DND-41 (cell line): ENCODE results near the gene SLC43A1.

Experiments
- ATAC-seq: fragments of 200-7000 bp; cut with Tn5 transposase; 3 replicates; pipeline ENCODE4 v1.9.1; 2021; ENCODE audit warnings: low read depth; ENCODE audit not compliant: insufficient read depth
- DNase-seq: peaks from one replicate; pipeline ENCODE4 v3.0.0-alpha.2; 2020
- H2AFZ ChIP-seq: 2 replicates; pipeline ENCODE4 v1.6.0; 2012; ENCODE audit warnings: low read depth, low read length
- H3K27ac ChIP-seq: 2 replicates; pipeline ENCODE4 v1.5.1; 2012; ENCODE audit warnings: low read length, inconsistent platforms
- H3K27me3 ChIP-seq: fragments of 200-600 bp; sonication (generic); 2 replicates; pipeline ENCODE4 v1.6.0; 2012; ENCODE audit warnings: low read length, mild to moderate bottlenecking, inconsistent platforms; ENCODE audit not compliant: insufficient read depth, poor library complexity
- H3K36me3 ChIP-seq: 2 replicates; pipeline ENCODE4 v1.5.1; 2012; ENCODE audit warnings: low read length, inconsistent platforms; ENCODE audit not compliant: insufficient read depth
- H3K4me1 ChIP-seq: 2 replicates; pipeline ENCODE4 v1.5.1; 2012; ENCODE audit warnings: mild to moderate bottlenecking, low read length; ENCODE audit not compliant: insufficient read depth
- H3K4me2 ChIP-seq: 2 replicates; pipeline ENCODE4 v1.6.0; 2012; ENCODE audit warnings: mild to moderate bottlenecking, moderate library complexity, low read length, inconsistent platforms; ENCODE audit not compliant: insufficient read depth
- H3K4me3 ChIP-seq, 2 experiments: fragments of 200-600 bp in 1 of 2; shearing (Covaris generic) in 1 of 2; 2 replicates each; pipeline ENCODE4 v1.5.1; 2012 to 2016; ENCODE audit warnings: inconsistent platforms in 2 of 2, low read length in 2 of 2, mild to moderate bottlenecking in 2 of 2, low read depth in 1 of 2, moderate library complexity in 1 of 2
- H3K79me2 ChIP-seq: 2 replicates; pipeline ENCODE4 v1.6.0; 2012; ENCODE audit warnings: low read length, inconsistent platforms; ENCODE audit not compliant: insufficient read depth
- H3K9ac ChIP-seq: 2 replicates; pipeline ENCODE4 v1.6.0; 2012; ENCODE audit warnings: low read depth, mild to moderate bottlenecking, inconsistent platforms, low read length, moderate library complexity
- H3K9me3 ChIP-seq: 2 replicates; pipeline ENCODE4 v1.5.1; 2012; ENCODE audit warnings: low read length, moderate library complexity, mild to moderate bottlenecking, inconsistent platforms; ENCODE audit not compliant: insufficient read depth, severe bottlenecking
- H4K20me1 ChIP-seq: 2 replicates; pipeline ENCODE4 v1.6.0; 2012; ENCODE audit warnings: low read length; ENCODE audit not compliant: insufficient read depth
- EZH2 ChIP-seq: IDR thresholded peaks from 3 replicates; pipeline ENCODE4 v1.6.1; 2012; ENCODE audit warnings: borderline replicate concordance, low read depth, mild to moderate bottlenecking, moderate library complexity, low read length, inconsistent platforms; ENCODE audit not compliant: severe bottlenecking
- TF ChIP-seq, protein P1 (sequence below): IDR thresholded peaks from 2 replicates; pipeline ENCODE4 v1.5.1; 2012; ENCODE audit warnings: borderline replicate concordance, low read length, moderate library complexity, mild to moderate bottlenecking; ENCODE audit not compliant: poor library complexity, severe bottlenecking; ENCODE audit errors: extremely low read depth

SLC43A1 gene

GRCh38 chr11:57496109-57496820, 19.2 kb downstream of the SLC43A1 start:
- no peak overlapping the region for H3K4me2 ChIP-seq
- ATAC-seq (no peak), DNase-seq (no peak)
- H3K4me3 ChIP-seq = no peak overlapping the region
- no peaks in the 10 kb centered on the region for H3K27me3 ChIP-seq
- peaks cover 8% of the 10 kb centered on the region; the same call in 1 of the 2 replicates for H3K36me3 ChIP-seq
- no peak overlapping the region for H2AFZ ChIP-seq
- no peaks in the 10 kb centered on the region for H3K9me3 ChIP-seq
- no peaks in the 10 kb centered on the region for H4K20me1 ChIP-seq
- H3K27ac ChIP-seq = no peak overlapping the region
- peaks cover 8% of the 10 kb centered on the region for H3K4me1 ChIP-seq
- TF ChIP-seq EZH2 = no peak
- TF ChIP-seq, protein P1, sequence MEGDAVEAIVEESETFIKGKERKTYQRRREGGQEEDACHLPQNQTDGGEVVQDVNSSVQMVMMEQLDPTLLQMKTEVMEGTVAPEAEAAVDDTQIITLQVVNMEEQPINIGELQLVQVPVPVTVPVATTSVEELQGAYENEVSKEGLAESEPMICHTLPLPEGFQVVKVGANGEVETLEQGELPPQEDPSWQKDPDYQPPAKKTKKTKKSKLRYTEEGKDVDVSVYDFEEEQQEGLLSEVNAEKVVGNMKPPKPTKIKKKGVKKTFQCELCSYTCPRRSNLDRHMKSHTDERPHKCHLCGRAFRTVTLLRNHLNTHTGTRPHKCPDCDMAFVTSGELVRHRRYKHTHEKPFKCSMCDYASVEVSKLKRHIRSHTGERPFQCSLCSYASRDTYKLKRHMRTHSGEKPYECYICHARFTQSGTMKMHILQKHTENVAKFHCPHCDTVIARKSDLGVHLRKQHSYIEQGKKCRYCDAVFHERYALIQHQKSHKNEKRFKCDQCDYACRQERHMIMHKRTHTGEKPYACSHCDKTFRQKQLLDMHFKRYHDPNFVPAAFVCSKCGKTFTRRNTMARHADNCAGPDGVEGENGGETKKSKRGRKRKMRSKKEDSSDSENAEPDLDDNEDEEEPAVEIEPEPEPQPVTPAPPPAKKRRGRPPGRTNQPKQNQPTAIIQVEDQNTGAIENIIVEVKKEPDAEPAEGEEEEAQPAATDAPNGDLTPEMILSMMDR = no peak
- H3K79me2 ChIP-seq = no peaks in the 10 kb centered on the region
- no peak overlapping the region for H3K9ac ChIP-seq

DNA sequence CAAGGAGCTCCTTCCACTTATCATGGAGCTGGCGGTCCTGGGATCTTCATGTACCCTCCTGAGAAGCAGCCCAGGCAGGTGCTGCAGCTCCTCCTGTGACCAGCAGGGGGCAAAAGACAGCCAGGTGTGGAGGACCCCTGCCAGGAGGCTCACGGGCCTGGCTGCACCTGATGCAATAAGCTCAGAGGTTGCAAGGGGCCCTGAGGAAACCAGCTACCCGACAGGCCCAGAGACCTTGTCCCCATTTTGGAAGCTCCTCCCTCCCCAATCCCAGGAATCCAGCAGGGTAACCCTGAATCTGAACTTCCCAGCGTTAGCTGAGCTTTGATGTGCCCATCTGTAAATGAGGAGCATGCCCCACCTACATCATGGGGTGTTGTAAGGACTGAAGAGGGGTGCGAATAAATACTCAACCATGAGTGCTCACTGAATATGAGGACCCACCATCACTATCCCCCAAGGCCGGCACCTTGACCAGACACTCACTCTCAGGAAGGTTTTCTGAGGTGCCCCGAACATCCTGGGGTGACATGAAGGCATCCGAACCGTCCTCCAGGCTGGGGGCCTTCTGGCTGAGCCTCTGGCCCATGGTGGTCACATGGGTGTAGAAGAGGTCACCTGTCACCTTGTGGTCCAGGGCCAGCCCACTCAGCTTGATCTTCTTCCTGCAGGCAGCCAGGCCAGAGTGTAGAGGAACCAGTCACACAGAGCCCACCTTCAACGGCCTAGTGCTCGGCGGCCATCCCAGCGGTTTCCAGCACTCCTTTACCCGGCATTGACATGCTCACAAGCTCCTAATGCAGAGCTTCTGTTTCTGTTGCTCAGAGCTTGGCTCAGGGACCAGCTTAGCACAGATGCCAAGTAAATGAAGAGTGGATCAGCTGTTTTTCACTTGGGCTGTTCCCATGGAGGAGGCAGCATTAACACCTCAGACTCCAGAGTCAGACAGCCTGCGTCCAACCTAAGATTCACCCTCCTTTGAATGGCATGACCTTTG, 21.7 kb downstream of the SLC43A1 start:
- Histone ChIP-seq H3K27ac (peak overlapping the region; percentile 59; the same call in 1 of the 2 replicates), H2AFZ (no peak overlapping the region), H3K4me2 (no peak overlapping the region), H3K9ac (peak overlapping the region; percentile 11; the same call in 1 of the 2 replicates), H3K4me1 (peaks cover 8% of the 10 kb centered on the region), H3K79me2 (no peaks in the 10 kb centered on the region), H3K36me3 (peaks cover 8% of the 10 kb centered on the region; the same call in 1 of the 2 replicates), H3K4me3 (no peak overlapping the region), H4K20me1 (no peaks in the 10 kb centered on the region), H3K9me3 (no peaks in the 10 kb centered on the region), H3K27me3 (no peaks in the 10 kb centered on the region)
- ATAC-seq (peak; percentile 81), DNase-seq (peak; percentile 76)
- TF ChIP-seq EZH2 = no peak
- TF ChIP-seq, protein P1 = peak; percentile 96

DNA sequence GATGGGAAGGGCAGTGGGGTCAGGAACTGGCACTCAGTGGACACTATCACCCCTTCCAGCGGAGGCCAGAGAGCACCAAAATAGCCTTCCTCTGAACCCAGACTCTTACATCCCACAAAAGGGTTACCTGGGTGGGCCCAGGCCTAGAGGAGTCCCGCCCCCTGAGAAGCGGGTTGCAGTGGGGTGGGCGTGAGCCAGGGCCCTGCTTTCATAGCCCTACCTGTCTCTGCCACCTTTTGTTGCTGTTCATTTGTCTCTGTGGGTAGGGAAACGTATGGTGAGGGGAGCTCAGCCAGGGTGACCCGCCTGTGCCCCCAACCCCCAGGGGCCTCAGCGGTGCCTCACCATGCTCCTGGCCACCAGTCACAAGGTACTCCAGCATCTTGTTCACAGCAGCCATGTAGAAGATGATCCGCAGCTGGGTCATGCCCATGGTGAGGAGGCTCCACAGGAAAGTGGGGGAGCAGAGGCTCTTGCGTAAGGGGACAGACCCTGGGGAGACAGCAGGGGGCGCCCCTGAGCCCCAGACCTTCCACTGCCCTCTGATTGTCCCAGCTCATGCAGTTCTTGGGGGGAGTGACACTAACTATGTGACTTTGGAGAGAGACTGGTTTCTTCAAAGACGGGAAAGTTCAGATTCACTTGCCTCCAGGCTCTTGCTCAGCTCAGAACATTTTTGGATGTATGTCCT, 24.0 kb downstream of the SLC43A1 start:
- Histone ChIP-seq H3K27me3 (no peaks in the 10 kb centered on the region), H3K4me2 (no peak overlapping the region), H3K9me3 (no peaks in the 10 kb centered on the region), H3K4me3 (no peak overlapping the region), H4K20me1 (no peaks in the 10 kb centered on the region), H3K4me1 (peaks cover 8% of the 10 kb centered on the region), H3K79me2 (no peaks in the 10 kb centered on the region), H3K36me3 (peaks cover 8% of the 10 kb centered on the region; the same call in 1 of the 2 replicates), H3K9ac (no peak overlapping the region), H2AFZ (no peak overlapping the region), H3K27ac (no peak overlapping the region)
- DNase-seq = peak; percentile 67
- TF ChIP-seq EZH2 = no peak
- TF ChIP-seq, protein P1 = peak; percentile 80
- ATAC-seq = peak; percentile 77
